HCT116 (cell line): ENCODE results near the gene JADE1.

Source experiments
- EZH2 ChIP-seq: fragments of 200-600 bp; sonication (generic); IDR thresholded peaks from 2 replicates; pipeline ENCODE4 v1.6.1; 2017; ENCODE audit warnings: antibody characterized with exemption, mixed run types
- FOSL1 ChIP-seq: IDR thresholded peaks from 2 replicates; pipeline ENCODE4 v1.6.1; 2012; ENCODE audit warnings: low read depth
- POLR2A ChIP-seq: IDR thresholded peaks from 2 replicates; pipeline ENCODE4 v1.7.0; 2011; ENCODE audit warnings: borderline replicate concordance; ENCODE audit not compliant: insufficient read depth, insufficient read length; ENCODE audit errors: extremely low read depth
- POLR2AphosphoS5 ChIP-seq: IDR thresholded peaks from 2 replicates; pipeline ENCODE4 v1.6.1; 2011; ENCODE audit warnings: mild to moderate bottlenecking, low read depth, low read length, moderate library complexity
- RAD21 ChIP-seq: IDR thresholded peaks from 2 replicates; pipeline ENCODE4 v1.6.1; 2012; ENCODE audit warnings: low read depth, mild to moderate bottlenecking
- SP1 ChIP-seq: IDR thresholded peaks from 2 replicates; pipeline ENCODE4 v1.6.1; 2012; ENCODE audit warnings: low read depth
- ZNF274 ChIP-seq: fragments of 200-500 bp; sonication (Bioruptor generic); IDR thresholded peaks from 2 replicates; pipeline ENCODE4 v1.6.1; 2014; ENCODE audit warnings: mild to moderate bottlenecking, low read depth, low read length, inconsistent platforms
- TF ChIP-seq, protein P1 (sequence below), 3 experiments: fragments of 200-600 bp in 1 of 3; sonication (generic) in 1 of 3; IDR thresholded peaks in 2 of 3; conservative IDR thresholded peaks in 1 of 3; 2 replicates each; pipeline ENCODE4 v1.5.1; 2012 to 2017; ENCODE audit warnings: low read depth in 2 of 3, low read length in 2 of 3, antibody characterized with exemption in 1 of 3, borderline replicate concordance in 1 of 3, control low read depth in 1 of 3, mild to moderate bottlenecking in 1 of 3, mixed read lengths in 1 of 3, mixed run types in 1 of 3, moderate library complexity in 1 of 3; ENCODE audit not compliant: insufficient read depth in 1 of 3
- TF ChIP-seq, protein P2 (sequence below): IDR thresholded peaks from 2 replicates; pipeline ENCODE4 v1.6.1; 2012
- TF ChIP-seq, protein P3 (sequence below): IDR thresholded peaks from 2 replicates; pipeline ENCODE4 v1.6.1; 2011; ENCODE audit warnings: mild to moderate bottlenecking, low read length, moderate library complexity; ENCODE audit not compliant: insufficient replicate concordance; ENCODE audit errors: extremely low read depth

DNA sequence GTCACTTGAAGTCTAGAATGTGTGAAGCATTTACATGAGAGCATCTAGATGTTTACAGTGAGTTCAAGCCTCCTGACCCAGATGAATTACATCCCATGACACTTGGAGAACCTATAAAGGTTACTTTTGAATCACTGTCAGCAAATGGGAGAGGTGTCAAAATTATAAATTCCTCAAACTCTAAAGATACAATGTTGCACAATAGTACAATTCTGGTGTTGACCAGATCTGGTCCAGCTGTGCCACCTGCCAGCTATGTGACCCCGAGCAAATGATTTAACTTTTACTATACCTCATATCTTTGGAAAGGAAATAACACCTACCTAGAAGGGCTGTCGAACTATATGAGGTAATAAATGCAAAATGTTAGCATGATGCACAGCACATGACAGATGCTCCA, 69.8 kb downstream of the JADE1 start:
- TF ChIP-seq, protein P1, sequence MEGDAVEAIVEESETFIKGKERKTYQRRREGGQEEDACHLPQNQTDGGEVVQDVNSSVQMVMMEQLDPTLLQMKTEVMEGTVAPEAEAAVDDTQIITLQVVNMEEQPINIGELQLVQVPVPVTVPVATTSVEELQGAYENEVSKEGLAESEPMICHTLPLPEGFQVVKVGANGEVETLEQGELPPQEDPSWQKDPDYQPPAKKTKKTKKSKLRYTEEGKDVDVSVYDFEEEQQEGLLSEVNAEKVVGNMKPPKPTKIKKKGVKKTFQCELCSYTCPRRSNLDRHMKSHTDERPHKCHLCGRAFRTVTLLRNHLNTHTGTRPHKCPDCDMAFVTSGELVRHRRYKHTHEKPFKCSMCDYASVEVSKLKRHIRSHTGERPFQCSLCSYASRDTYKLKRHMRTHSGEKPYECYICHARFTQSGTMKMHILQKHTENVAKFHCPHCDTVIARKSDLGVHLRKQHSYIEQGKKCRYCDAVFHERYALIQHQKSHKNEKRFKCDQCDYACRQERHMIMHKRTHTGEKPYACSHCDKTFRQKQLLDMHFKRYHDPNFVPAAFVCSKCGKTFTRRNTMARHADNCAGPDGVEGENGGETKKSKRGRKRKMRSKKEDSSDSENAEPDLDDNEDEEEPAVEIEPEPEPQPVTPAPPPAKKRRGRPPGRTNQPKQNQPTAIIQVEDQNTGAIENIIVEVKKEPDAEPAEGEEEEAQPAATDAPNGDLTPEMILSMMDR (IDR thresholded peaks at IDR 0.05 in 2 of 3, conservative IDR thresholded peaks at IDR 0.05 in 1 of 3; ENCODE audit: borderline replicate concordance in 1 of 3, insufficient read depth in 1 of 3, low read depth in 2 of 3, low read length in 2 of 3) = no peak
- TF ChIP-seq, protein P2, sequence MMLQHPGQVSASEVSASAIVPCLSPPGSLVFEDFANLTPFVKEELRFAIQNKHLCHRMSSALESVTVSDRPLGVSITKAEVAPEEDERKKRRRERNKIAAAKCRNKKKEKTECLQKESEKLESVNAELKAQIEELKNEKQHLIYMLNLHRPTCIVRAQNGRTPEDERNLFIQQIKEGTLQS = no peak
- no peak for TF ChIP-seq EZH2
- no peak for TF ChIP-seq ZNF274
- TF ChIP-seq POLR2AphosphoS5 = no peak
- TF ChIP-seq, protein P3, sequence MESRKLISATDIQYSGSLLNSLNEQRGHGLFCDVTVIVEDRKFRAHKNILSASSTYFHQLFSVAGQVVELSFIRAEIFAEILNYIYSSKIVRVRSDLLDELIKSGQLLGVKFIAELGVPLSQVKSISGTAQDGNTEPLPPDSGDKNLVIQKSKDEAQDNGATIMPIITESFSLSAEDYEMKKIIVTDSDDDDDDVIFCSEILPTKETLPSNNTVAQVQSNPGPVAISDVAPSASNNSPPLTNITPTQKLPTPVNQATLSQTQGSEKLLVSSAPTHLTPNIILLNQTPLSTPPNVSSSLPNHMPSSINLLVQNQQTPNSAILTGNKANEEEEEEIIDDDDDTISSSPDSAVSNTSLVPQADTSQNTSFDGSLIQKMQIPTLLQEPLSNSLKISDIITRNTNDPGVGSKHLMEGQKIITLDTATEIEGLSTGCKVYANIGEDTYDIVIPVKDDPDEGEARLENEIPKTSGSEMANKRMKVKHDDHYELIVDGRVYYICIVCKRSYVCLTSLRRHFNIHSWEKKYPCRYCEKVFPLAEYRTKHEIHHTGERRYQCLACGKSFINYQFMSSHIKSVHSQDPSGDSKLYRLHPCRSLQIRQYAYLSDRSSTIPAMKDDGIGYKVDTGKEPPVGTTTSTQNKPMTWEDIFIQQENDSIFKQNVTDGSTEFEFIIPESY = no peak
- no peak for TF ChIP-seq SP1
- TF ChIP-seq FOSL1 = no peak
- TF ChIP-seq POLR2A = no peak
- TF ChIP-seq RAD21 = no peak
